ENCODE measurements around the gene GRM7.

The GRM7 gene

DNA sequence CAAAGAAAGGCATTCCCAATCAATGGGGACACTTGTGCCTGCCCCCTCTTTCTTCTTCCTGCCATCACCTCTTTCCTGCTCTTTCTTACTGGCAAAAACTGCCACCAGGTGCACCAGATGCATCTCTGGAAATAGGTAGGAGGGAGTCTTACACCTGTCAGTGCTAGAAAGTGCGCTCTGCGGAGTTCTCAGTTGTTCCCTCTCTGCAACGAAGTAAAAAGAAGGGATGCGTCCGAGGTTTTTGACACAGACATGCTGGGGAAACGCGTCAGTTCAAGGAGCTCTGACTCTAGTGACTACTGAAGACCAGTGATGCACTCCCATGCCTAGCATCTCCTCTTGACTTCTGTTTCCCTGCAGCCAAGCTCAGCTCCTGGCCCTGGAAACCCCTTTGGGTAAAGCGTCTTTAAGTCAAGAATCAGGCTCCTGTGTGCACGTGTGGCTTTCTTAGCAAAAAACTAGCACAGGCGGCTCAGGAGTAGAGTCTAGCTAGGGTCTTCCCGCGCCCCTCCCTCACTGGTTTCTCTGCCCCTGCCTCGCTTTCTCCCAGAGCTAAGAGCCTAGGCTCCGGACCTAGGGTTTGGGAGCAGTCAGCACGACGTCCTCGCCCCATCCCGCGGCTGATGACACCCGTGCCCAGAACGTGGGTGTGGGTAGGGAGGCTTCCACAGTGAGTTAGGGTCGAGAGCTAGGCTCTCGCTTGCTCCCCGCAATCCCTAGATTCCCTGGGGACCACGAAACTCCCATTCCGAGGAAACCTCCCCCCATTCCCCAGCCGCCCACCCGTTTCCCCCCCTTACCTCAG lies 564 bp upstream of the GRM7 start:
- H3K4me3 ChIP-seq (ENCODE audit: low read length) = no peak overlapping the region
- no peak for DNase-seq (ENCODE audit: low read depth)
- TF ChIP-seq, protein P1, sequence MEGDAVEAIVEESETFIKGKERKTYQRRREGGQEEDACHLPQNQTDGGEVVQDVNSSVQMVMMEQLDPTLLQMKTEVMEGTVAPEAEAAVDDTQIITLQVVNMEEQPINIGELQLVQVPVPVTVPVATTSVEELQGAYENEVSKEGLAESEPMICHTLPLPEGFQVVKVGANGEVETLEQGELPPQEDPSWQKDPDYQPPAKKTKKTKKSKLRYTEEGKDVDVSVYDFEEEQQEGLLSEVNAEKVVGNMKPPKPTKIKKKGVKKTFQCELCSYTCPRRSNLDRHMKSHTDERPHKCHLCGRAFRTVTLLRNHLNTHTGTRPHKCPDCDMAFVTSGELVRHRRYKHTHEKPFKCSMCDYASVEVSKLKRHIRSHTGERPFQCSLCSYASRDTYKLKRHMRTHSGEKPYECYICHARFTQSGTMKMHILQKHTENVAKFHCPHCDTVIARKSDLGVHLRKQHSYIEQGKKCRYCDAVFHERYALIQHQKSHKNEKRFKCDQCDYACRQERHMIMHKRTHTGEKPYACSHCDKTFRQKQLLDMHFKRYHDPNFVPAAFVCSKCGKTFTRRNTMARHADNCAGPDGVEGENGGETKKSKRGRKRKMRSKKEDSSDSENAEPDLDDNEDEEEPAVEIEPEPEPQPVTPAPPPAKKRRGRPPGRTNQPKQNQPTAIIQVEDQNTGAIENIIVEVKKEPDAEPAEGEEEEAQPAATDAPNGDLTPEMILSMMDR (conservative IDR thresholded peaks at IDR 0.05; ENCODE audit: low read length) = no peak

DNA sequence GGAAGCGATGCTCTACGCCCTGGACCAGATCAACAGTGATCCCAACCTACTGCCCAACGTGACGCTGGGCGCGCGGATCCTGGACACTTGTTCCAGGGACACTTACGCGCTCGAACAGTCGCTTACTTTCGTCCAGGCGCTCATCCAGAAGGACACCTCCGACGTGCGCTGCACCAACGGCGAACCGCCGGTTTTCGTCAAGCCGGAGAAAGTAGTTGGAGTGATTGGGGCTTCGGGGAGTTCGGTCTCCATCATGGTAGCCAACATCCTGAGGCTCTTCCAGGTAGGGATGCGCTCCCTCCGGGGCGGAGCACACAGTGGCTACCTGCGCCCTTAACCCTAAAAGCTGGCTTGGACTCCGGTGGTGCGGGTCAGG lies 698 bp downstream of the GRM7 start:
- TF ChIP-seq, protein P1 (conservative IDR thresholded peaks at IDR 0.05; ENCODE audit: low read length) = no peak
- H3K4me3 ChIP-seq (ENCODE audit: low read length) = no peak overlapping the region
- DNase-seq (ENCODE audit: low read depth) = no peak

DNA sequence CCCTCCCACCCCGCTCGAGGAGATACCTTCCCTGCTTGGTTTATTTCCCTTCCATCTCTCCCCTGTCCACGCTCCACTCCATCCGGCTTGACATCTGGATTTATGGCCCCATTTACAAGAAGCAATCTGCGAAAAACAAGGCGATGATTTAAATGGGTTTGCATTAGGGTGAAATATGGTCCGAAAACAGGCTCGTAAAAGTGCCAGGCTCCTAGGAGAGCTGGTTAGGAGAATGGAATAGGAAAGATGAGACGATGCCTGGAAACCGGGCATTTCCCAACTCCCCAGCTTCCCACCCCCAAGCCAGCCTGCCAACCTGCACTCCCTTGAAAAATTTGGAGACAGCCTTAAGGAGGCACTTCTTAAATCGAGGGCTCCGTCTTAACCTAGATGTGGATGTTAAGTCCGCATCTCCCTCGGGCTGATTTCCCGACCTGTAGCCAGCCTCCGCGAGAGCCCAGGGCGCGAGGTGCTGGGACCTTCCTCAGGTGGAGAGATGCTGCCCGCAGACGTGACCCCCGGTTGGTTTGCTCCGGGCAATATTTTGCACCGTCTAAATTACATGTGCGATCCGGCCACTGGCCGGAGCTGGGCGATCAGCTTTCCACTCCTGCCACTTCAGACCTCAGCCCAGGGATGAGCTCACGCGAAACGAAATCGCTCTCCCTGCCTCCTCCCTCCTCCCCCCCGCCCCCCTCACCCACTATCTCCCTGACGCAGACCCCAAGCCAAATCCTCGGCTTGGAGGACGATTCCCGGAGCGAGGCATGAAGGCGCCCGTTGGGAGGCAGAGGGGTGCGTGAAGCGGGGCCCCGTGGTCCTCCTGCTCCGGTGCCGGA lies 1.3 kb downstream of the GRM7 start:
- no peak overlapping the region for H3K4me3 ChIP-seq (ENCODE audit: low read length)
- no peak for DNase-seq (ENCODE audit: low read depth)
- TF ChIP-seq, protein P1 (conservative IDR thresholded peaks at IDR 0.05; ENCODE audit: low read length) = no peak

DNA sequence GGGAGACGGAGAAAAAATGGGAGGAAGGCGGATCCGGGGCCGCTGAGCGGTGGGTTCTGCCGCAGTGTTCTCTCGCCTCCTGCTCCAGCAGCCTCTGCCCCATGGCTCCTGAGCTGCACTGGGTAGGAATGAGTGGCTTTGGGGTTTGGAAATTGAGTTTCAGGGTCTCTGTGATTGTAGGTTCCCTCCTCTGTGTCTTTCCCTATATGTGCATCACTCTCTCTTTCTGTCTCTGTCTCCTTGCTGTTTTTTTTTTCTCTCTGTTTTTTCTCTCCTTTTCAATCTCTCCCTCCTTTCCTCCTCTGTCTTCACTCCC lies 1.9 kb downstream of the GRM7 start:
- TF ChIP-seq, protein P1 (conservative IDR thresholded peaks at IDR 0.05; ENCODE audit: low read length) = no peak
- DNase-seq (ENCODE audit: low read depth) = no peak
- H3K4me3 ChIP-seq (ENCODE audit: low read length) = no peak overlapping the region

DNA sequence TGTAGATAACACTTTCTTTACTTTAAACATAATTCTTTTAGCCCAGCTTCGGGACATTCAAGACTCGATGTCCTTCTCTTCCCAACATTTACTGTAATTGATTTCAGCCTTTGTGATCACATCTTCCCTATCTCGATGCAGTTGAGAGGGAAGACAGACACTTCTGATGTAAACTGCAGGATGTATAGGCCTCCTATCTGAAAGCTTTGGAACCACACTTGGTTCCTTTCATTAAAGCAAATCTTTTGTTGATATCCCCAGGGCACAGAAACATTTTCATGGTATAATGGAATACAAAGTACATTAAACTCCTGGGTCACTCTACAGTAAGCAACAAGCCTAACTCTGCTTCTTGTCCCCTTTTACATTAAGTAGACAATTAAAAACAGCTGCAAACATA lies 6.4 kb downstream of the GRM7 start:
- no peak for DNase-seq (ENCODE audit: low read depth)
- no peak overlapping the region for H3K4me3 ChIP-seq (ENCODE audit: low read length)
- TF ChIP-seq, protein P1 (conservative IDR thresholded peaks at IDR 0.05; ENCODE audit: low read length) = no peak

DNA sequence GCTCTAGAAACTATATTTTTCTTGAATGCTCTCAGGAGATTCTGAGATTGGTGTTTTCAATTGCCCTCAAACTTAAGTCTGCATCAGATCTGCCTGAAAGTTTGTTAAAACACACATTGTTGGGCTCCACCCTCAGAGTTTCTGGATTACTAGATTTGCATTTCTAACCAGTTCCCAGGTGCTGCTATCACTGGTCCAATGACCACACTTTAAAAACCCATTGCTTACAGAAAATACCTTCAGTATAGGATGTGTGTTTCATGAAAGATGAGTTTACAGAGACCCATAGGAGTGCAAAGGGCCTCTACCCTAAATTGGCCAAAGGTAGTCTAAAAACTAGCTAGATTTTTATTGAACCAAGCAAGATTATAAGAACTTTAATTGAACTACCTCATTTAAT lies 17.8 kb downstream of the GRM7 start:
- no peak for DNase-seq (ENCODE audit: low read depth)
- TF ChIP-seq, protein P1 (conservative IDR thresholded peaks at IDR 0.05; ENCODE audit: low read length) = no peak
- H3K4me3 ChIP-seq (ENCODE audit: low read length) = no peak overlapping the region

DNA sequence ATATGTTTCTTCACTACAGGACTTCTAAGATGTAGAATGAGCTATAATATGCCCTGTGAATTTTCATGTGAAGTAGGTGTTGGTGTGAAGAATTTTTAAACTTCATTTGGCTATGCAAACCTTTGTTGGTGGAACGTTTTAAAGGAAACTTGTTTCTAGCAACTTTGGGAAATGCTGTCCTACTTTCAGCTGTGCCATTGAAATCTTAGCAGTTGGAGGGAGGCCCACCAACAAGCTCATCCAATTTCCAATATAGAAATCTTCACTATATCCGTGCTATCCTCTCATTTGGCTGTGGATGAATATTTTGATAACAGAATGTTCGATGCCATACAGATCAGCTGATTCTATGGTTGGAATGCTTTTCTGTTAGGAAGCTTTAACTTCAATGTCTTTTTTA lies 51.3 kb downstream of the GRM7 start:
- H3K4me3 ChIP-seq (ENCODE audit: low read length) = no peak overlapping the region
- no peak for DNase-seq (ENCODE audit: low read depth)
- TF ChIP-seq, protein P1 (conservative IDR thresholded peaks at IDR 0.05; ENCODE audit: low read length) = no peak
